Pulmonary artery endothelial cell (primary cell): ENCODE measurements around the gene LPP. TPM values are rescaled to one million over a fixed set of nuclear protein-coding genes. Genes with fewer than 3 reads are reported as not detected.

Source experiments
- DNase-seq: peaks from one replicate; pipeline ENCODE4 v3.0.0-alpha.2; 2011; ENCODE audit warnings: low read depth, low spot score
- total RNA-seq: library from RNA; depleted of rRNA; stranded (reverse); fragments of >200 nt; gene quantifications from 2 replicates; pipeline ENCODE4 v1.2.3, GENCODE V29; 2014

The LPP gene
- total RNA-seq, 1 donor from 2014 or later, result 31.5 TPM

GRCh38 chr3:188778091-188778852 is 624.3 kb downstream of the LPP start:
- no peak for DNase-seq

DNA sequence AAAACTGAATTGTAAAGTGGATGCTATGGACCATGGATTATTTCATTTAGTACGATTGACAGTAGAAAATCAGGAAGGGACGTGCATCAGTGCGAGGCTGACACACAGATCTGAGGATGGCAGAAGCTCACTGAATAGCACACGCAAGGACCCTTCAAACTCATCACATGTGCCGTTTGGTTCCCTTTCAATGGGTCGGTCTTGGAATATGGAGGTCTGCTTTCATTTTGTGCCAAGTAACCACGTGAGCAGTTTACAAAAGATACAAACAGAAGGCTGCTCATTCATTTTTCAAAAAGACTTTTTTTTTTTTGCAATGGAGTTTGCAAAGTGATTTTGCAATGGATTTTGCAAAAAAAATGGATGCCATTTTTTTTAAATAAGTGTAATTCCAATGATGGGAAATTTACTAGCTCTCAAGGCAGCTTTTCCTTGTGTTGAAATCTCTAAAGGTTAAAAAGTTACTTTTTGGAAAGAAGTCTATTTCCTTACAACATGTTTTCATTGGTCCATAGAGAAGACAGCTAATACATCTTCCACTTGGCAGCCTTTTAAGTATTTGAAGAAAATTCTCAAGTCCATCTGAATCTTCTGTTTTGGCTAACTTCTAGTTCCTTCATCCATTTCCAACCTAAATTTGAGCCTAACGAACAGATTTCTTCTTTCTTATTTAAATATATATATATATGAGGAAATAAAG is 625.5 kb downstream of the LPP start:
- no peak for DNase-seq

DNA sequence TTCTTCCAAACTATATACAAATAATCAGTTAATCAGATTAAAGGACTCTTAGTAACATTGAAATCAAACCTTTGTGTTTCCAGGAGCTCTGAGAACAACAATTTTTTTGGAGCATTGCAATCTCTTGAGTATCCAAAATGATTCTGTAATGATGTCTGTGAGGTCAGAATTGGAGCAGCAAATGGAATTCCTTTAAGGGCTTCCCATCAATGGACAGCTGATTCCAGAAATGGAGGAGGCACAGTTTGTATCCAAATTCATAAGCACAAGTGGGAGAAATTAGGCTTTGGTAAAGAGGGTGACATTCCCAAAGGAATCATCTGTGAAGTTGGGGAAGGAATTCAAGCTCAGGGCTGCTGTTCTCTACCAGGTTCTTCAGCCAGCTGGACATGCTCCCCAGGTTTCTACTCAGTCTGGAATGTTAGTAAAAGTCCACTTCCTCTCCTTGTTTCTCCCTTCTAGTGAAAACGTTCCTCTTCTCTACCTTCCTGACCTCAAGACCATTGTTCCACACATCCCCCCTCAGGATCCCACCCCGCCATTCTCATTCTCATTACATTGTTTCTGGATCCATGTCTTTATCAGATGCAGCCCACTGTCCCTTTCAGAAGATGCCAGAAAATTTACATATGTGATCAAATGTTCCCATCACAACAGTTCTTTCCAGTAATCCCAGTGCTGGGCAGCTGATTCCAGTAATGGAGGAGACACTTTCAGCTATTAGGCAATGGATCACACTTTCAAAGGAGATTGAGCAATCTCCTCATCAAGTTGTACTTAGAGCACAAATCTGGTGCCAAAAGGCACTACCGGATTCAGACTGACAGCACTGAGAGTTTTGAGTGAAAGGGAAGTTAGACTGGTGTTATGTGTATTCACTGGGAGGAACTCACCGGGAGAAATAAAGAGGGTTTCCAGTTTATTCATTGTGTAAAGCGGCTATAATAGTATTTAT is 626.5 kb downstream of the LPP start:
- no peak for DNase-seq

DNA sequence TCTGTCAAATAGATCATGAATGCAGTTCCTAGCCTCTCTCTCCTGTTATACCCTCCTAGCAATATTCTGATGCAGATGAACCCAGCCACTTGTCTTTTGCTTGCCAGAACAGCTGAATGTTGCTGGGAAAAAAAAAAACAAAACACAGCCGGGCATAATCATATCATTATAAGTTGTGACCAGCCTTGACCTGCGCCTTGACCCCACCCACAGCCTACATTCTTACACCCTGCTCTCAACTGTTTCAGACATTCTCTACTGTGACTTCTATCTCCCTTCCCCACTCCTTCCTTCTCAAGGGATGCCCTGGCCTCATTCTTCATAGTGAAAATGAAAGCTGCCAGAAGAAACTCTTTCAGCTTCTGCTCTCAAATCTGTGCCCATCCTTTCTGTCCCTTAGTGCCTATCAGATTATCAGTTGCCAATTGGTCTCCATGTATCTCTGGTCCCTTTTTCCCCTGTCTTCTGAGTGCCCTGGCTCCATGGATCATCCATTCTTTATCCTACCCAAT is 628.7 kb downstream of the LPP start:
- no peak for DNase-seq

DNA sequence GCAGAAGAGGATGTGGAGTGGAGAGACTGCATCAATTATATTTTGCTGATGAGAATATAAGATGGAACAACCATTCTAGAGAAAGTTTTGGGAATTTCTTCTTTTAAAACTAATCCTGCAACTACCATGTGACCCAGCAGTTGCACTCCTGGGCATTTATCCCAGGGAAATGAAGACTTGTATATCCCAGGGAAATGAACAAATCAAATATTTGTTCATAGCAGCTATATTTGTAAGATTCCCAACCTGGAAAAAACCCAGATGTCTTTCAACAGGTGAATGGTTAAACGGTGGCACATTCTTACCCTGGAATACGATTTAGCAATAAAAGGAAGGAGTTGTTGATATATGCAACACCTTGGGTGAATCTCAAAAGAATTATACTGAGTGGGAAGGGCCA is 632.5 kb downstream of the LPP start:
- DNase-seq, result no peak

DNA sequence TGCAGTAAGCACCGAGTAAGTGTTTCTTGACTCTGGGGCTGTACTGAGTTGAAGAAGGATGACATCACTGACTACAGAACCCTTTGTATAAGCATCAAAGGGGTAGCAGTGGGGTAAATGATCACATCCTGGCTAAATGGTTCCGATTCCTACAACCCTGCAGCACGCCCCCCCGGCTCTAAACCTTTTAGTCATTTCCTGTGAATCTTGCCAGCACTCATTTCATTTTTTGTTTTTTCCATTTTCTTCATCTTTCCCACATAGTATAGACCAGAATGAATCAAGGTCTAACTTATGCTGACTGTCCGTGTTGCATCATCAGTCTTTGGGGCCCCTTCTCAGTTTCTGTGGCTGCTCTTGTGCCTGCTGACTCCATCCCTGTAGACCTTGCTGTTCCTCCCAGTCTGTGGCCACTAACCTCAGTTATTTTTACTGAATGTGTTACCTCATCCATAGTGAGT is 634.7 kb downstream of the LPP start:
- peak; percentile 77 for DNase-seq

GRCh38 chr3:188789251-188789650 is 635.3 kb downstream of the LPP start:
- no peak for DNase-seq

DNA sequence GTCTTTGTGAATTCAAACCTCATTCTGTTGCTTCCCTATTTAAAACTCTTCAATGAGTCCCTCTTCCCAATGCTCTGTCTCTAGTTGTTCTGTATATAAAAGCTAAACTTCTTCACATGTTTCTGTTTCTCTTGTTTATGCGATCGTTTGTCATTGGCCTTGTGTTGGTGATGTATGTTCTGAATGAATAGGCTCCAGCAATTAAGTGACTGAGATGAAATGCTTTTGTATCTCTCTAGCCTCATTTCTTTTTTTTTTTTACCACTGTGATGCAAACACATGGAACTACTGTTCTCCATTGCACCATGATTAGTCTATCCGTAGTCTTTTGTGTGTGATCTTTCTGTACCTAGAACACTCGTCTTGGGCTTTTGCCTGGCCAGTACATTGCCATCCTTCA is 637.4 kb downstream of the LPP start:
- no peak for DNase-seq

GRCh38 chr3:188792793-188793192 is 638.8 kb downstream of the LPP start:
- DNase-seq, result no peak

DNA sequence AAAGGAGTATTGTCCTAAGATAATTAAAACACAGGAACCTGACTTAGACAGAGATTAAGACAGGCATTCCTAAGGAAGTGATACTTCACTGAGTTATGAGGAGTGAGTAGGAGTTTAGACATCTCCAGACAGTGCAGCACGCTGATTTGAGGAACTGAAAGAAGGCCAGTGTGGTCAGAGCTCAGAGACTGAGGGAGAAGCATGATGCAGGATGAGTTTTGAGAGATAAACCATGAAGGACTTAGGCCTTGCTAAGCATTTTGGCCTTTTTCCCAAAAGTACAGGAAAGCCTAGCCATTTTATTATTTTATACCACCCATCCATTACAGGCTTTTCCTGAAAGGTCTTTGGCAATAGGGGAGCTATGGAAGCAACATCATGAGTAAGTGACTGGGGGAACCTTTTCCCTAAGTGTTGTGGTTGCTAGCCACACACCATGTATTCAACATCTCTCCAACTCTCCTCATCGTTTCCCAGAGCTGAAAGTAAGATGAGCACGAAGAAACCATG is 642.2 kb downstream of the LPP start:
- peak; percentile 20 for DNase-seq

- no peak for DNase-seq
These were observed 643.1 kb downstream of the LPP start for GRCh38 chr3:188797045-188797444.

GRCh38 chr3:188798556-188799145 is 644.7 kb downstream of the LPP start:
- DNase-seq, result no peak

GRCh38 chr3:188801393-188801792 is 647.4 kb downstream of the LPP start:
- DNase-seq, result no peak

DNA sequence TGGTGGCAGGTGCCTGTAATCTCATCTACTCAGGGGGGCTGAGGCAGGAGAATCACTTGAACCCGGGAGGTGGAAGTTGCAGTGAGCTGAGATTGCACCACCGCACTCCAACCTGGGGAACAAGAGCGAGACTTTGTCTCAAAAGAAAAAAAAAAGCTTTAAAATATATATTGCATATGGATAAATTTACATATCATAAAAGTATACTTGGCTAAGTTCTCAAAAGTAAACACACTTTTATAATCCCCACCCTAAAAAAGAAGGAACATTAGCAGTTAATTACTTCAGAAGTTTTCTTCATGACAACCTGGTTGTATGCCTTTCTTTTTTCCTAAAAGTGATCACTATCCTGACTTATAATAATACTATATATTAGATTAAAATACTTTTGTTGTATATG is 648.7 kb downstream of the LPP start:
- no peak for DNase-seq

- DNase-seq, result no peak
These were observed 653.0 kb downstream of the LPP start for GRCh38 chr3:188807006-188807405.

DNA sequence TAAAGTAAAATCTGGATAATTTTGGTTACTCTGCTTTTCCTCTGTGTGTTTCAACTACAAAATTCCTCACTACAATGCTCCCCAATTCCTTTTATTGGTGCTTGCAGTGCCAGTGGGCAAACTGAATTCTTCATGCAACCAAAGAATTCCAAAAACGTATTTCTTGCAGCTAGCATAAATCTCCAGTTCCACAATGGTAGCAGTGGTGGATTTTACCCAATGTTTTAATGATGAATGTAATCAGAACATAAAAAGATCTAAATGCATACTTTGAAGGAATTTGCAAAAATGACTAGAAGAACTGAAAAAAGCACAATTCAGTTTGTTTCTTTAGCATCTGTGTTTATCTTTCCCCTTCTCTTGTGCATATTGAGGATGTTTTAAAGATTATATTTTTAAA is 658.2 kb downstream of the LPP start:
- no peak for DNase-seq

GRCh38 chr3:188814581-188814980 is 660.6 kb downstream of the LPP start:
- DNase-seq, result no peak

- no peak for DNase-seq
These were observed 663.4 kb downstream of the LPP start for GRCh38 chr3:188817103-188817934.

- DNase-seq, result no peak
These were observed 663.9 kb downstream of the LPP start for GRCh38 chr3:188817935-188818269.

GRCh38 chr3:188818282-188818681 is 664.3 kb downstream of the LPP start:
- no peak for DNase-seq
